ENCODE data around the gene KHDRBS2.

The KHDRBS2 gene

GRCh38 chr6:62280099-62280498 lies 5.9 kb downstream of the KHDRBS2 start:
- no peak overlapping the region for H2AFZ ChIP-seq (ENCODE audit: insufficient read depth, low read length, poor library complexity)
- no peak overlapping the region for H2BK5ac ChIP-seq (ENCODE audit: low read depth, low read length, poor library complexity)
- no peak overlapping the region for H2AK5ac ChIP-seq (ENCODE audit: low read length)
- H3K4ac ChIP-seq (ENCODE audit: low read depth, low read length), result no peak overlapping the region
- no peaks in the 10 kb centered on the region for H3K79me2 ChIP-seq (ENCODE audit: control insufficient read depth, insufficient read depth, low read length, poor library complexity)
- no peak overlapping the region for H2BK120ac ChIP-seq (ENCODE audit: insufficient read depth, low read length, poor library complexity)
- no peak overlapping the region for H4K8ac ChIP-seq (ENCODE audit: low read depth, low read length)
- DNase-seq, result no peak
- no peaks in the 10 kb centered on the region for H3K4me1 ChIP-seq (ENCODE audit: control insufficient read depth in 1 of 2, insufficient read depth in 2 of 2, low read length in 2 of 2)
- H3K14ac ChIP-seq (ENCODE audit: low read length), result no peak overlapping the region
- H3K18ac ChIP-seq (ENCODE audit: low read length), result no peak overlapping the region
- 100% methylated on average over 1 of the region's 3 CpGs for WGBS (ENCODE audit: extremely low coverage, insufficient coverage, insufficient read length)
- no peak overlapping the region for H3K27ac ChIP-seq (ENCODE audit: low read depth, low read length)
- H2BK12ac ChIP-seq (ENCODE audit: low read length), result no peak overlapping the region
- no peak overlapping the region for H4K12ac ChIP-seq (ENCODE audit: low read depth, low read length)
- H3K27me3 ChIP-seq (ENCODE audit: insufficient read depth, low read length), result no peaks in the 10 kb centered on the region
- H3K79me1 ChIP-seq (ENCODE audit: low read length), result no peaks in the 10 kb centered on the region
- no peaks in the 10 kb centered on the region for H3K36me3 ChIP-seq (ENCODE audit: control insufficient read depth in 1 of 2, insufficient read depth in 2 of 2, low read length in 2 of 2)
- H3K4me2 ChIP-seq (ENCODE audit: low read length), result no peak overlapping the region
- no peak overlapping the region for H3K9ac ChIP-seq (ENCODE audit: low read length)
- no peak overlapping the region for H4K91ac ChIP-seq (ENCODE audit: low read depth, low read length)
- H3K4me3 ChIP-seq (ENCODE audit: low read depth, low read length), result no peak overlapping the region
- no peaks in the 10 kb centered on the region for H3K9me3 ChIP-seq (ENCODE audit: insufficient read depth, low read depth, low read length)
- H3K23ac ChIP-seq (ENCODE audit: low read length), result no peak overlapping the region

GRCh38 chr6:62272114-62272513 lies 13.9 kb downstream of the KHDRBS2 start:
- no peaks in the 10 kb centered on the region for H3K36me3 ChIP-seq (ENCODE audit: control insufficient read depth in 1 of 2, insufficient read depth in 2 of 2, low read length in 2 of 2)
- no peaks in the 10 kb centered on the region for H3K79me2 ChIP-seq (ENCODE audit: control insufficient read depth, insufficient read depth, low read length, poor library complexity)
- H3K23ac ChIP-seq (ENCODE audit: low read length), result no peak overlapping the region
- no peak overlapping the region for H3K4me3 ChIP-seq (ENCODE audit: low read depth, low read length)
- no peak overlapping the region for H3K18ac ChIP-seq (ENCODE audit: low read length)
- H4K12ac ChIP-seq (ENCODE audit: low read depth, low read length), result no peak overlapping the region
- no peak overlapping the region for H3K4ac ChIP-seq (ENCODE audit: low read depth, low read length)
- no peak overlapping the region for H2BK120ac ChIP-seq (ENCODE audit: insufficient read depth, low read length, poor library complexity)
- no peak overlapping the region for H2AK5ac ChIP-seq (ENCODE audit: low read length)
- no CpG with 5 or more reads among the region's 1 CpG for WGBS (ENCODE audit: extremely low coverage, insufficient coverage, insufficient read length)
- H3K9me3 ChIP-seq (ENCODE audit: insufficient read depth, low read depth, low read length), result no peaks in the 10 kb centered on the region
- no peak overlapping the region for H3K9ac ChIP-seq (ENCODE audit: low read length)
- H3K27ac ChIP-seq (ENCODE audit: low read depth, low read length), result no peak overlapping the region
- H3K27me3 ChIP-seq (ENCODE audit: insufficient read depth, low read length), result no peaks in the 10 kb centered on the region
- no peak for DNase-seq
- H3K4me1 ChIP-seq (ENCODE audit: control insufficient read depth in 1 of 2, insufficient read depth in 2 of 2, low read length in 2 of 2), result no peaks in the 10 kb centered on the region
- no peak overlapping the region for H3K14ac ChIP-seq (ENCODE audit: low read length)
- no peak overlapping the region for H4K91ac ChIP-seq (ENCODE audit: low read depth, low read length)
- H2AFZ ChIP-seq (ENCODE audit: insufficient read depth, low read length, poor library complexity), result no peak overlapping the region
- no peak overlapping the region for H2BK12ac ChIP-seq (ENCODE audit: low read length)
- H3K79me1 ChIP-seq (ENCODE audit: low read length), result no peaks in the 10 kb centered on the region
- no peak overlapping the region for H4K8ac ChIP-seq (ENCODE audit: low read depth, low read length)
- no peak overlapping the region for H3K4me2 ChIP-seq (ENCODE audit: low read length)
- no peak overlapping the region for H2BK5ac ChIP-seq (ENCODE audit: low read depth, low read length, poor library complexity)

- H3K79me2 ChIP-seq (ENCODE audit: control insufficient read depth, insufficient read depth, low read length, poor library complexity), result no peaks in the 10 kb centered on the region
- H2AK5ac ChIP-seq (ENCODE audit: low read length), result no peak overlapping the region
- H3K4me1 ChIP-seq (ENCODE audit: control insufficient read depth in 1 of 2, insufficient read depth in 2 of 2, low read length in 2 of 2), result no peaks in the 10 kb centered on the region
- H4K12ac ChIP-seq (ENCODE audit: low read depth, low read length), result no peak overlapping the region
- H3K23ac ChIP-seq (ENCODE audit: low read length), result peak overlapping the region; percentile 14
- no peaks in the 10 kb centered on the region for H3K36me3 ChIP-seq (ENCODE audit: control insufficient read depth in 1 of 2, insufficient read depth in 2 of 2, low read length in 2 of 2)
- H3K27ac ChIP-seq (ENCODE audit: low read depth, low read length), result no peak overlapping the region
- no peak overlapping the region for H3K18ac ChIP-seq (ENCODE audit: low read length)
- H3K9ac ChIP-seq (ENCODE audit: low read length), result no peak overlapping the region
- no peak overlapping the region for H3K4ac ChIP-seq (ENCODE audit: low read depth, low read length)
- H4K91ac ChIP-seq (ENCODE audit: low read depth, low read length), result no peak overlapping the region
- H2BK12ac ChIP-seq (ENCODE audit: low read length), result no peak overlapping the region
- no peaks in the 10 kb centered on the region for H3K79me1 ChIP-seq (ENCODE audit: low read length)
- H4K8ac ChIP-seq (ENCODE audit: low read depth, low read length), result no peak overlapping the region
- no peak overlapping the region for H2AFZ ChIP-seq (ENCODE audit: insufficient read depth, low read length, poor library complexity)
- DNase-seq, result no peak
- no peak overlapping the region for H2BK120ac ChIP-seq (ENCODE audit: insufficient read depth, low read length, poor library complexity)
- H3K27me3 ChIP-seq (ENCODE audit: insufficient read depth, low read length), result no peaks in the 10 kb centered on the region
- no peak overlapping the region for H3K4me2 ChIP-seq (ENCODE audit: low read length)
- no peak overlapping the region for H2BK5ac ChIP-seq (ENCODE audit: low read depth, low read length, poor library complexity)
- H3K14ac ChIP-seq (ENCODE audit: low read length), result no peak overlapping the region
- no CpG with 5 or more reads among the region's 3 CpGs for WGBS (ENCODE audit: extremely low coverage, insufficient coverage, insufficient read length)
- no peaks in the 10 kb centered on the region for H3K9me3 ChIP-seq (ENCODE audit: insufficient read depth, low read depth, low read length)
- H3K4me3 ChIP-seq (ENCODE audit: low read depth, low read length), result no peak overlapping the region
Measured at GRCh38 chr6:62265906-62266525, 20.0 kb downstream of the KHDRBS2 start.

- no peak overlapping the region for H2BK12ac ChIP-seq (ENCODE audit: low read length)
- H3K4me3 ChIP-seq (ENCODE audit: low read depth, low read length), result no peak overlapping the region
- H3K4me1 ChIP-seq (ENCODE audit: control insufficient read depth in 1 of 2, insufficient read depth in 2 of 2, low read length in 2 of 2), result no peaks in the 10 kb centered on the region
- no peak overlapping the region for H3K4me2 ChIP-seq (ENCODE audit: low read length)
- H3K9me3 ChIP-seq (ENCODE audit: insufficient read depth, low read depth, low read length), result no peaks in the 10 kb centered on the region
- no peaks in the 10 kb centered on the region for H3K79me1 ChIP-seq (ENCODE audit: low read length)
- no peak overlapping the region for H3K14ac ChIP-seq (ENCODE audit: low read length)
- H2AK5ac ChIP-seq (ENCODE audit: low read length), result no peak overlapping the region
- H2BK5ac ChIP-seq (ENCODE audit: low read depth, low read length, poor library complexity), result no peak overlapping the region
- H3K27me3 ChIP-seq (ENCODE audit: insufficient read depth, low read length), result no peaks in the 10 kb centered on the region
- no peak overlapping the region for H4K91ac ChIP-seq (ENCODE audit: low read depth, low read length)
- no peak overlapping the region for H2BK120ac ChIP-seq (ENCODE audit: insufficient read depth, low read length, poor library complexity)
- no peaks in the 10 kb centered on the region for H3K79me2 ChIP-seq (ENCODE audit: control insufficient read depth, insufficient read depth, low read length, poor library complexity)
- no peak overlapping the region for H3K4ac ChIP-seq (ENCODE audit: low read depth, low read length)
- H3K36me3 ChIP-seq (ENCODE audit: control insufficient read depth in 1 of 2, insufficient read depth in 2 of 2, low read length in 2 of 2), result no peaks in the 10 kb centered on the region
- no peak overlapping the region for H4K12ac ChIP-seq (ENCODE audit: low read depth, low read length)
- no CpG with 5 or more reads among the region's 3 CpGs for WGBS (ENCODE audit: extremely low coverage, insufficient coverage, insufficient read length)
- no peak overlapping the region for H3K9ac ChIP-seq (ENCODE audit: low read length)
- H4K8ac ChIP-seq (ENCODE audit: low read depth, low read length), result no peak overlapping the region
- no peak overlapping the region for H3K18ac ChIP-seq (ENCODE audit: low read length)
- DNase-seq, result no peak
- H3K23ac ChIP-seq (ENCODE audit: low read length), result no peak overlapping the region
- H3K27ac ChIP-seq (ENCODE audit: low read depth, low read length), result no peak overlapping the region
- H2AFZ ChIP-seq (ENCODE audit: insufficient read depth, low read length, poor library complexity), result no peak overlapping the region
Measured at GRCh38 chr6:62262283-62262682, 23.7 kb downstream of the KHDRBS2 start.

All from trophoblast cell (in vitro differentiated cells and primary cell).